ENCODE results near the gene ACOT13.

ACOT13 gene

GRCh38 chr6:24636681-24637080 lies 30.2 kb upstream of the ACOT13 start:
- no peak for TF ChIP-seq CTCF (IDR thresholded peaks at IDR 0.05)

DNA sequence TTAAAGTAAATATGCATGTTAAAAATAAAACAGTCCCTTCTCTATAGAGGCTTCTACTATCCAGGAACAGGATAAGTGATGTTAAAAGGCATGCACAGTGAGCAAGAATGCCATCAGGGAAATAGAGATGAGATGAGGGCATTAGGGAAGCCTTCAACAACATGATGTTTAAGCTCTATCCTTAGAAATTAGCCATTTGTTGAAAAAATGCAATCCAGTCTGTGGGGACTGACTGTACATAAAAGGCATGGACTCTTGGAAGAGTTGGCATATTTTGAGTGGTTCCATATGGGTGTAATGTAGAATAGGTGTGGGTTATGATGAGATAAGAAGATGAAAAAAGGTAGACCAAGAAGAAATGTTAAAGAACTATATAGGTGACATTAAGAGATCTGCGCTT lies 26.7 kb upstream of the ACOT13 start:
- TF ChIP-seq CTCF (IDR thresholded peaks at IDR 0.05), result no peak

- TF ChIP-seq CTCF (IDR thresholded peaks at IDR 0.05), result no peak
Measured at GRCh38 chr6:24642061-24642460, 24.8 kb upstream of the ACOT13 start.

DNA sequence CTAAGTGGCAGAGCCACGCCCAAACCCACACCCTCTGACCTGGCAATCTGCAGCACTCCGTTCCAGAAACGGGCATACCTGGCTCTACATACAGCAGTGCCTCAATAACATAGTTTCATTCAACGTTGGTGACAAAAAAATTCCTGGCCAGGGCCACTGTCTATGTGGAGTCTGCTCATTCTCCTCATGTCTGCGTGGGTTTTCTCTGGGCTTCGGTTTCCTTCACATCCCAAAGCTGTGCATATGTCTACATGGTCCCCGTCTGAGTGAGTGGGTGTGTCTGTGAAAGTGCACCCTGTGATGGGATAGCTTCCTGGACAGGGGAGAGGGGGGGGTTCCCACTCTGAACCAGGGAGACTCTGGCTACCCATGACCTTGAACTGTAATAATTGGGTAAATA lies 23.0 kb upstream of the ACOT13 start:
- no peak for TF ChIP-seq CTCF (IDR thresholded peaks at IDR 0.05)

DNA sequence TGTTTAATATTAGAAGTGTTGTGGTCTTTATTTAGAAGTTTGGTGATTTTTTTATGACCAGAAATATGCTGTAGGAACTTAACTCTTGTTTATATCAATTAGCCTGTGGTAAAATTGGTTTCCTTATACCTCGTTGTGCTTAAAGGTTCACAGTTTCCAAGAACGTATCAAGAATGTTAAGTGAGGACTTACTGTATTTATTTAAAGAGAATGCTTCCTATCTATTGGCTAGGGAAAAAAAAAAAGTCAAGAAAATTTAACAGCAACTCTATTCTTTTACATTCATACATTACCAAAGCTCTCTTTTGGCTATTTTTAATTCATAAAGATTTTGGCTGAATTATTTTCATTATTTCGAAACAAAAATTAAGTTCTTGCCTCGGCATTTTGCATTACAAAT lies 22.5 kb upstream of the ACOT13 start:
- no peak for TF ChIP-seq CTCF (IDR thresholded peaks at IDR 0.05)

- TF ChIP-seq CTCF (IDR thresholded peaks at IDR 0.05), result no peak
Measured at GRCh38 chr6:24646771-24647170, 20.1 kb upstream of the ACOT13 start.

- TF ChIP-seq CTCF (IDR thresholded peaks at IDR 0.05), result no peak
Measured at GRCh38 chr6:24648276-24648675, 18.6 kb upstream of the ACOT13 start.

DNA sequence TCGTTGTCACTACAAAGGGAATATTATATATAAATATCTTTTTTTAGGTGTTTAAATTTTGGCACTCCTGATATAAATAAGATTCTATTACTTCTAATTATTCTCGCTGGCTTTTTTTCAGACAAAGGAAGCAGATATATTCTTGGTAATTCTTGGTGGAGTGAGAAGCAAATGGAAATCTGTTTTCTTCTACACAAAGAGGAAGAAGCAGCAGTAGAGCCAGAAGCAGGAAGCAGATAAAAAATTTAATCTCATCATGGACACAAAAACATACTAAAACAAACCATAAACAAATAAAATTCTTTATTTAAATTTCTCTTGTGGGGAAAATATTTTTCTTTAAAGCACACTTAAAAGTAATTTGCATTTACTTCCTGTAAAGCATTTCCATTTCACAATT lies 17.2 kb upstream of the ACOT13 start:
- no peak for TF ChIP-seq CTCF (IDR thresholded peaks at IDR 0.05)

Measured in LNCAP (cell line).